ENCODE data around the gene ATP8A2.

ATP8A2 gene

GRCh38 chr13:25391932-25392331 lies 20.2 kb downstream of the ATP8A2 start:
- DNase-seq (ENCODE audit: extremely low read depth, insufficient read length) = no peak
- H3K27me3 ChIP-seq (replicated peaks; ENCODE audit: control insufficient read depth, insufficient read depth, low read length) = no peaks in the 10 kb centered on the region; the same call in 1 of the 2 replicates
- no peak for TF ChIP-seq CTCF (IDR thresholded peaks at IDR 0.05; ENCODE audit: insufficient read depth, low read length, poor library complexity, severe bottlenecking)
- H3K36me3 ChIP-seq (ENCODE audit: control insufficient read depth, insufficient read depth, low read length) = no peaks in the 10 kb centered on the region
- no peak overlapping the region for H3K4me3 ChIP-seq (replicated peaks; ENCODE audit: low read depth, low read length)

GRCh38 chr13:25394402-25395060 lies 22.8 kb downstream of the ATP8A2 start:
- Histone ChIP-seq H3K36me3 (ENCODE audit: control insufficient read depth, insufficient read depth, low read length) (no peaks in the 10 kb centered on the region), H3K4me3 (replicated peaks; ENCODE audit: low read depth, low read length) (no peak overlapping the region), H3K27me3 (replicated peaks; ENCODE audit: control insufficient read depth, insufficient read depth, low read length) (no peaks in the 10 kb centered on the region; the same call in 1 of the 2 replicates)
- TF ChIP-seq CTCF (IDR thresholded peaks at IDR 0.05; ENCODE audit: insufficient read depth, low read length, poor library complexity, severe bottlenecking) = no peak
- no peak for DNase-seq (ENCODE audit: extremely low read depth, insufficient read length)

GRCh38 chr13:25397763-25398162 lies 26.0 kb downstream of the ATP8A2 start:
- Histone ChIP-seq H3K4me3 (replicated peaks; ENCODE audit: low read depth, low read length) (no peak overlapping the region), H3K27me3 (replicated peaks; ENCODE audit: control insufficient read depth, insufficient read depth, low read length) (no peaks in the 10 kb centered on the region; the same call in 1 of the 2 replicates), H3K36me3 (ENCODE audit: control insufficient read depth, insufficient read depth, low read length) (no peaks in the 10 kb centered on the region)
- no peak for DNase-seq (ENCODE audit: extremely low read depth, insufficient read length)
- TF ChIP-seq CTCF (IDR thresholded peaks at IDR 0.05; ENCODE audit: insufficient read depth, low read length, poor library complexity, severe bottlenecking) = no peak

- no peak overlapping the region for H3K4me3 ChIP-seq (replicated peaks; ENCODE audit: low read depth, low read length)
- no peaks in the 10 kb centered on the region for H3K36me3 ChIP-seq (ENCODE audit: control insufficient read depth, insufficient read depth, low read length)
- no peaks in the 10 kb centered on the region; the same call in none of the 2 replicates for H3K27me3 ChIP-seq (replicated peaks; ENCODE audit: control insufficient read depth, insufficient read depth, low read length)
- no peak for DNase-seq (ENCODE audit: extremely low read depth, insufficient read length)
- TF ChIP-seq CTCF (IDR thresholded peaks at IDR 0.05; ENCODE audit: insufficient read depth, low read length, poor library complexity, severe bottlenecking) = no peak
Measured at GRCh38 chr13:25400925-25401324, 29.2 kb downstream of the ATP8A2 start.

GRCh38 chr13:25401958-25402357 lies 30.2 kb downstream of the ATP8A2 start:
- H3K27me3 ChIP-seq (replicated peaks; ENCODE audit: control insufficient read depth, insufficient read depth, low read length) = no peaks in the 10 kb centered on the region; the same call in none of the 2 replicates
- H3K4me3 ChIP-seq (replicated peaks; ENCODE audit: low read depth, low read length) = no peak overlapping the region
- DNase-seq (ENCODE audit: extremely low read depth, insufficient read length) = no peak
- no peak for TF ChIP-seq CTCF (IDR thresholded peaks at IDR 0.05; ENCODE audit: insufficient read depth, low read length, poor library complexity, severe bottlenecking)
- H3K36me3 ChIP-seq (ENCODE audit: control insufficient read depth, insufficient read depth, low read length) = no peaks in the 10 kb centered on the region

Data from GM06990 (cell line).